Osteoblast (primary cell): Measurements from ENCODE around the gene PPEF1. TPM values are rescaled to one million over a fixed set of nuclear protein-coding genes. Genes with fewer than 3 reads are reported as not detected.

ENCODE experiments used
- DNase-seq: peaks from one replicate; pipeline ENCODE4 v3.0.0; 2011; ENCODE audit warnings: low spot score, mixed read lengths; ENCODE audit not compliant: insufficient read length; ENCODE audit errors: missing footprints
- H2AFZ ChIP-seq: 2 replicates; pipeline ENCODE4 v1.6.0; 2011; ENCODE audit warnings: mild to moderate bottlenecking, low read length
- H3K27ac ChIP-seq: 2 replicates; pipeline ENCODE4 v1.5.1; 2011; ENCODE audit warnings: mild to moderate bottlenecking, low read depth, low read length, moderate library complexity
- H3K27me3 ChIP-seq: 2 replicates; pipeline ENCODE4 v1.6.0; 2012; ENCODE audit warnings: mild to moderate bottlenecking, control low read depth, inconsistent platforms, low read length, moderate library complexity; ENCODE audit not compliant: insufficient read depth
- H3K36me3 ChIP-seq: 2 replicates; pipeline ENCODE4 v1.5.1; 2011; ENCODE audit warnings: mild to moderate bottlenecking, low read length, control low read depth, moderate library complexity; ENCODE audit not compliant: insufficient read depth
- H3K4me1 ChIP-seq: 2 replicates; pipeline ENCODE4 v1.5.1; 2011; ENCODE audit warnings: mild to moderate bottlenecking, low read length, control low read depth, moderate library complexity; ENCODE audit not compliant: insufficient read depth
- H3K4me2 ChIP-seq: 2 replicates; pipeline ENCODE4 v1.6.0; 2011; ENCODE audit warnings: mild to moderate bottlenecking, low read length; ENCODE audit not compliant: insufficient read depth
- H3K4me3 ChIP-seq: fragments of 200-600 bp; sonication (generic); 3 replicates; pipeline ENCODE4 v1.5.1; 2012; ENCODE audit warnings: mild to moderate bottlenecking, low read length, inconsistent platforms; ENCODE audit not compliant: insufficient read depth
- H3K79me2 ChIP-seq: 2 replicates; pipeline ENCODE4 v1.6.0; 2012; ENCODE audit warnings: mild to moderate bottlenecking, low read length, control low read depth, inconsistent platforms; ENCODE audit not compliant: insufficient read depth
- H3K9me3 ChIP-seq: 2 replicates; pipeline ENCODE4 v1.5.1; 2011; ENCODE audit warnings: low read depth, low read length, control low read depth
- H4K20me1 ChIP-seq: 2 replicates; pipeline ENCODE4 v1.6.0; 2012; ENCODE audit warnings: mild to moderate bottlenecking, low read length, control low read depth; ENCODE audit not compliant: insufficient read depth
- total RNA-seq: library from RNA; depleted of rRNA; stranded (reverse); fragments of >200 nt; gene quantifications from 2 replicates; pipeline ENCODE4 v1.2.3, GENCODE V29; 2012
- TF ChIP-seq, protein P1 (sequence below): IDR thresholded peaks from 2 replicates; pipeline ENCODE4 v1.5.1; 2011; ENCODE audit warnings: mild to moderate bottlenecking, low read depth, low read length, moderate library complexity; ENCODE audit errors: extremely low read depth

The PPEF1 gene
- total RNA-seq, 1 donor: under 0.01 TPM

DNA sequence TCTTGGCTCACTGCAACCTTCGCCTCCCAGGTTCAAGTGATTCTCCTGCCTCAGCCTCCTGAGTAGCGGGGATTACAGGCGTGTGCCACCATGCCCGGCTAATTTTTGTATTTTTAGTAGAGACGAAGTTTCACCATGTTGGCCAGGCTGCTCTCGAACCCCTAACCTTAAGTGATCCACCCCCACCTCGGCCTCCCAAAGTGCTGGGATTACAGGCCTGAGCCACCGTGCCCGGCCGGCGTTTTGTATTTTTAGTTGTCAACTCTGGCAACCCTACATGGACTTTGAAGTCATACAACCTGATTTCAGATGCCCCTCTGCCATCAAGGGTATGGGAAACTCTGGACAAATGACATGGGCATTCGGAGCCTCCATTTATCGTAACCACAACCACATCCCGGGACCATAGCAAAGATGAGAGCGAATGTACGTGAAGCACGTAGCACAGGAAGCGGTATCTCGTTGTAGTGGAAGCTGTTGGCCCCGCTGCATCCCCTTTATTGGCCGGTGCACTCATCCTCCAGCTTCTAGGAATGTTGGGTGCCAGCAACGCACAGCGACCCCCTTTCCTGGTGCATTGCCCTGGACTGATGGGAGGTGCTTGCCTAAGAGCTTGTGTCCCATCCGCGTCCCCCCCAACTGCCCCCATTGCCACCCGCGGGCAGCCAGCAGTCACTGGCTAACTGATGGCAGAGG lies 167.3 kb downstream of the PPEF1 start:
- Histone ChIP-seq H3K4me3 (no peak overlapping the region), H4K20me1 (no peaks in the 10 kb centered on the region), H3K4me2 (no peak overlapping the region), H2AFZ (no peak overlapping the region), H3K27ac (no peak overlapping the region), H3K27me3 (no peaks in the 10 kb centered on the region), H3K36me3 (no peaks in the 10 kb centered on the region), H3K9me3 (no peaks in the 10 kb centered on the region), H3K4me1 (no peaks in the 10 kb centered on the region), H3K79me2 (no peaks in the 10 kb centered on the region)
- no peak for DNase-seq
- TF ChIP-seq, protein P1, sequence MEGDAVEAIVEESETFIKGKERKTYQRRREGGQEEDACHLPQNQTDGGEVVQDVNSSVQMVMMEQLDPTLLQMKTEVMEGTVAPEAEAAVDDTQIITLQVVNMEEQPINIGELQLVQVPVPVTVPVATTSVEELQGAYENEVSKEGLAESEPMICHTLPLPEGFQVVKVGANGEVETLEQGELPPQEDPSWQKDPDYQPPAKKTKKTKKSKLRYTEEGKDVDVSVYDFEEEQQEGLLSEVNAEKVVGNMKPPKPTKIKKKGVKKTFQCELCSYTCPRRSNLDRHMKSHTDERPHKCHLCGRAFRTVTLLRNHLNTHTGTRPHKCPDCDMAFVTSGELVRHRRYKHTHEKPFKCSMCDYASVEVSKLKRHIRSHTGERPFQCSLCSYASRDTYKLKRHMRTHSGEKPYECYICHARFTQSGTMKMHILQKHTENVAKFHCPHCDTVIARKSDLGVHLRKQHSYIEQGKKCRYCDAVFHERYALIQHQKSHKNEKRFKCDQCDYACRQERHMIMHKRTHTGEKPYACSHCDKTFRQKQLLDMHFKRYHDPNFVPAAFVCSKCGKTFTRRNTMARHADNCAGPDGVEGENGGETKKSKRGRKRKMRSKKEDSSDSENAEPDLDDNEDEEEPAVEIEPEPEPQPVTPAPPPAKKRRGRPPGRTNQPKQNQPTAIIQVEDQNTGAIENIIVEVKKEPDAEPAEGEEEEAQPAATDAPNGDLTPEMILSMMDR: no peak

DNA sequence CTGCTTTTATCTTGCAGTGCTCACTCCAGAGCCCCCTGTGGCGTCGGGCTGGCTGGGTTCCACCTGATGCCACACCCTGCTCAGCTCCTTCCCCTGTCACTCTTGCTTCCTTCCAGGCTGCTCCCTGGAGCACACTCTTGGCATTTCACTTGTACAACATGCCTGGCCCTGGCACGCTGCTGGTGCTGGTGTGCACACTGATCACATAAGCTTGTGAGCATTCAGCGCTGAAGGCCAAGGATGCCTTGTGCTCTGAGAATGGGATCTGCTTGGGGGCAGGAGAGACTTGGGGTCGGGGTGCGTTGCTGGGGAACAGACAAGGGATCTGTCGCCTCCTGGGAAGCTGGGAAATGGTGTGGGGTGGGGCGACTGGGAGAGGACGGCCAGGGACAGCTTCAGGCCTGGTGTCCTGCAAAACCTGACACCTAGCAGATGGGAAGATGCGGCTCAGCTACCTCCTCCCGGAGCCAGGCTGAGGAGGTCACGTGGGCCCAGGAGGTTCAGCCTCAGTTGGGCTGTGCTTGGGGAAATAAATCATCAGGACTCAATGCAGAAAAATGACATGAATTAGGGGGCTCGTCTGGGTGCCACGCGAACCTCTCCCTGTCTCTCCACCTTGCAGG lies 167.9 kb downstream of the PPEF1 start:
- no peak for DNase-seq
- Histone ChIP-seq H3K4me3 (no peak overlapping the region), H3K79me2 (no peaks in the 10 kb centered on the region), H3K4me1 (no peaks in the 10 kb centered on the region), H3K9me3 (no peaks in the 10 kb centered on the region), H3K36me3 (no peaks in the 10 kb centered on the region), H3K27me3 (peaks cover 3% of the 10 kb centered on the region), H3K4me2 (no peak overlapping the region), H3K27ac (no peak overlapping the region), H4K20me1 (no peaks in the 10 kb centered on the region), H2AFZ (no peak overlapping the region)
- TF ChIP-seq, protein P1: no peak

DNA sequence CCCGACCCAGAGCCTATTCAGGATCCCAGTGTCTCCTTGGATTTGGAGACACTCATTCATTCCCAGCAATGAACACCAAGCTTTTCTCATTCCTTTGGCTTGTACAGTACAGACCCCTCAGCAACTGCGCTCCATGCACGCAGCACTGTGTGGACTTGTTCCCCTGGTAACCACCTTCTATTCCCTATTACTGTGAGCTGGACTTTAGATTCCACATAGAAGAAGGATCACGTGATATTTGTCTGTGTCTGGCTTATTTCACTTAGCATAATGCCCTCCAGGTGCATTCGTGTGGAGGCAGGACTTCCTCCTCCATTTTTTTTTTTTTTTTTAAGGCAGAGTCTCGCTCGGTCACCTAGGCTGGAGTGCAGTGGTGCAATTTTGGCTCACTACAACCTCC lies 170.0 kb downstream of the PPEF1 start:
- H3K4me2 ChIP-seq: no peak overlapping the region
- no peak overlapping the region for H3K27ac ChIP-seq
- H3K27me3 ChIP-seq: peaks cover 3% of the 10 kb centered on the region
- no peaks in the 10 kb centered on the region for H3K9me3 ChIP-seq
- H4K20me1 ChIP-seq: no peaks in the 10 kb centered on the region
- no peaks in the 10 kb centered on the region for H3K79me2 ChIP-seq
- TF ChIP-seq, protein P1: no peak
- no peaks in the 10 kb centered on the region for H3K36me3 ChIP-seq
- no peak for DNase-seq
- no peak overlapping the region for H2AFZ ChIP-seq
- no peak overlapping the region for H3K4me3 ChIP-seq
- no peaks in the 10 kb centered on the region for H3K4me1 ChIP-seq

Other genes starting within 250 kb of the PPEF1 start
- gene RS1, start 35.5 kb upstream of the PPEF1 start, total RNA-seq: not detected in 2 replicates